NCI-H510A treated with DMSO at 0.1 percent for 48 hours (cell line): ENCODE data around the gene TRNP1.

Source experiments
- DNase-seq: peaks from one replicate; lab custom pipeline; 2025; lab: John Stamatoyannopoulos, UW

The TRNP1 gene

GRCh38 chr1:27026621-27027574, 33.4 kb downstream of the TRNP1 start:
- peak; percentile 85 for DNase-seq

- peak; percentile 79 for DNase-seq
Observed at GRCh38 chr1:27027575-27028250, 34.2 kb downstream of the TRNP1 start.

- DNase-seq, result no peak
Observed at GRCh38 chr1:27029517-27029916, 36.0 kb downstream of the TRNP1 start.

- DNase-seq, result no peak
Observed at GRCh38 chr1:27031235-27032118, 38.0 kb downstream of the TRNP1 start.

GRCh38 chr1:27032119-27032461, 38.6 kb downstream of the TRNP1 start:
- no peak for DNase-seq

GRCh38 chr1:27033043-27033746, 39.7 kb downstream of the TRNP1 start:
- DNase-seq, result peak; percentile 63

- no peak for DNase-seq
Observed at GRCh38 chr1:27035344-27035743, 41.9 kb downstream of the TRNP1 start.

- no peak for DNase-seq
Observed at GRCh38 chr1:27036718-27037117, 43.2 kb downstream of the TRNP1 start.

GRCh38 chr1:27037518-27037917, 44.0 kb downstream of the TRNP1 start:
- DNase-seq, result no peak

- no peak for DNase-seq
Observed at GRCh38 chr1:27038020-27038419, 44.5 kb downstream of the TRNP1 start.

- DNase-seq, result no peak
Observed at GRCh38 chr1:27042670-27043069, 49.2 kb downstream of the TRNP1 start.

GRCh38 chr1:27044613-27045151, 51.2 kb downstream of the TRNP1 start:
- peak; percentile 79 for DNase-seq

GRCh38 chr1:27045973-27046558, 52.6 kb downstream of the TRNP1 start:
- peak; percentile 63 for DNase-seq

GRCh38 chr1:27047914-27048313, 54.4 kb downstream of the TRNP1 start:
- no peak for DNase-seq

GRCh38 chr1:27049100-27049499, 55.6 kb downstream of the TRNP1 start:
- DNase-seq, result no peak

GRCh38 chr1:27049607-27050006, 56.1 kb downstream of the TRNP1 start:
- DNase-seq, result no peak
